ENCODE measurements around the gene BMPR1B. TPM values are rescaled to one million over a fixed set of nuclear protein-coding genes. Genes with fewer than 3 reads are reported as not detected.

The BMPR1B gene
- total RNA-seq, 1 experiment from 2014 or later, result 0.27 TPM

DNA sequence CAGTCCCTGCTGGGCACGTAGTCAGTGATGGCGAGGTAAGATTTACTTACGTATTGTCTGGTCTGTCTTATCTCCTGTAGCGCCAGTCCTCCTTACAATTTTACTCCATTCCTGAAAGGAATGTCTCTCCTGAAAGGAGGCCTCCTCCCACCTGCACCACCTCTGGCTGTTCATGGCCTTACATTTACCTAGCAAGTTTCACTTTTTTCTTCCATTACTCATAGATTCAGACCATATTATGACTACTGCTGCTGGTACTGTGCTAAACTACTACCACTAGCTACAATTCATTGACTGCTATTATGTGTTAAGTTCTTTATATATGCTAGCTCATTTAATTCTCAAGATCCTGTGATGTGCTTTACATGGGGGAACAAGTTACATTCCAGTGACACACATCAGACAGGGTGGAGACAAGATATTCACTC is 189.9 kb downstream of the BMPR1B start:
- no peak for DNase-seq (ENCODE audit: extremely low read depth, low read depth)

DNA sequence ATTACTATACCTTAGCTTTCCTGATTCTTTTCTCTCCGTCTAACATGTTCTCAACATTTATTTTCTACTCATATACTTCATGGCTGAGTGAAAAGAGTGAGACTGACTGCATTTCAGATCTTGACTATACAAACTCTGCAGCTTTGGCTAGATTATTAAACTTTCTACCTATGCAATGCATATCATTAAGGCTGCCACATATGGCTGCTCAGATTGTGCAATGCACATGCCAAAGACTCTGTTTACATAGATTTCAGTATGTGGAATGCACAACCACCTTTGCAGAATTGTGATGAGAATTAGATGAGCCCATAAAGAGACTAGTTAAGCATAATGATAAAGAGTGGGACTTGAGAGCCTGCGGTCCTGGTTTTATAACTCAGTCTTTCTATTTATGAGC is 196.5 kb downstream of the BMPR1B start:
- DNase-seq (ENCODE audit: extremely low read depth, low read depth), result no peak

DNA sequence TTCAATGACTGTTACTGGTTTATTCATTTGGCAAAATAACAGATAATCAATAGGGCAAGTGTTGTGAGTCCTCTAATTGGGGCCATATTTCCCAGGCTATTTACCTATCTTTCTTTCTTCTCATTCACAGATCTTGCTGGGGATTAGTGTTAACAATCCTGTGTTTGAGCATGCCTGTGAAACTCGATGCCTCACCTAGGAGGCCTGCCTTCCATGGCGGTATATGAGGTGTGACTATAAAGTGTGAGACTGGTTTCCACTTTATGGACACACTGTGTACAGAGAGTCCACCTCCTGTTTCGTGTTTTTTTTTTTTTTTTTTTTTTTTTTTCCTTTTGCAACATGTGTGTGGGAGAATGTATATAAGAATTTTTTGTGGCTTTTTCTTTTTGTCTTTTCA is 199.3 kb downstream of the BMPR1B start:
- DNase-seq (ENCODE audit: extremely low read depth, low read depth), result no peak

DNA sequence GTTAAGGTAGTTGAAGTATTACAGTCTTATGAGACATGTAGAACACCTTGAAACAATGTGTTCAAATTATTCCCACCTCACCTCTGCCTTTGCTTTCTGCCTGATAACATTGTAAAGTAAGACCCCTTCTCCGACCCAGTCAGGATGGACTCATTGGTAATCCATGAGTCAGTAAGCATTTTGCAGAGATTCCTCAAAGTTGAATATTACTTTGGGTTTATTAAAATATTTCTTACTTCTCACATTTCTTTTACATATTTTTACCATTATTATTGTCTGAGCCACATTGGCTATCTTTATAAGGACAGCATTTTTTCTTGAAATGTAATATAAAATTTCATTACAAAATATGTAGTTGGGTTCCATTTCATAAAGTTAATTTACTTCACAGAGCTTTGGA is 201.6 kb downstream of the BMPR1B start:
- DNase-seq (ENCODE audit: extremely low read depth, low read depth), result no peak

DNA sequence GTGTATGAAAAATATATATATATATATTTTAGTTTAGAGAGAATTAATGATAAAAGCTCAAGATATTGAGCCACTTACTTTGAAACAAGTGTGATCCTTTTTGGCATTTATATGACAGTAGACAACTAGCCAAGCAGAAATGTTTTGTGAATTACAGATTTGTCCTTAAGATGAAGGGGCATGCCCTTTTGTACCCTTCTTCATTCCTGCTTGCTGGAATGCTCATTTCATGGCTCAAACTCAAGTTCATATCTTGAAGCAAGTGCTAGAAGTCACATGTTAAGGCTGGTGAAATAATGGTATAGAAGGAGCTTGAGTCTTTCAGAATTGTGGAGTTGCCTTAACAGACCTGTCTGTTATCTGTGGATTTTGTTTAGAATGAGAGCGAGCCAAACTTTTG is 203.0 kb downstream of the BMPR1B start:
- no peak for DNase-seq (ENCODE audit: extremely low read depth, low read depth)

DNA sequence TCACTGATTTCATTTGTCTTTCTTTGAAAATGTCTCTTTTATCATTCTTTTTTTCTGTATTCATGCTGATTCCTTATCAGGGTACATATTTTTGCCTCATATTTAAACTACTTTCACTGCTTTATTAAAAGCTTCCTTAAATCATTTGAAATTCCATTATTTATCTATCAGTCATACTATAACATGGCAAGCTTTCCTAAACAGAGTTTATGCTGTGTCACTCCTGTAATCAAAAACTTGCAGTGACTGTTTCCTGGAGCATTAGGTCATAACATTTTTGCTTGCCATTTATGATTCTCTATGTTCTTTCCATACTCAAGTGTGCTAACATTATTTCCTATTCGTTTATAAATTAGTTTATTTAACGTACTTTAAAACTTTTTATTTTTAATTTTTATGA is 203.7 kb downstream of the BMPR1B start:
- no peak for DNase-seq (ENCODE audit: extremely low read depth, low read depth)

DNA sequence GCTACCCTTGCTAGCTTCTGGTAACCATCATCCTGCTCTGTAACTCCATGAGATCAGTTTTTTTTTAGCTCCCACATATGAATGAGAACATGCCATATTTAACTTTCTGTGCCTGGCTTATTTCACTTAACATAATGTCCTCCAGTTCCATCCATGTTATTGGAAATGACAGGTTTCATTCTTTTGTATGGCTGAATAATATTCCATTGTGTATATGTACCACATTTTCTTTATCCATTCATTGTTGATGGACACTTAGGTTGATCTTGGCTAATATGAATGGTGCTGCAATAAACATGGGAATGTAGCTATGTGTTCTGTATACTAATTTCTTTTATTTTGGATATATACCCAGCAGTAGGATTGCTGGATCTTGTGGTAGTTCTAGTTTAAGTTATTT is 204.7 kb downstream of the BMPR1B start:
- no peak for DNase-seq (ENCODE audit: extremely low read depth, low read depth)

DNA sequence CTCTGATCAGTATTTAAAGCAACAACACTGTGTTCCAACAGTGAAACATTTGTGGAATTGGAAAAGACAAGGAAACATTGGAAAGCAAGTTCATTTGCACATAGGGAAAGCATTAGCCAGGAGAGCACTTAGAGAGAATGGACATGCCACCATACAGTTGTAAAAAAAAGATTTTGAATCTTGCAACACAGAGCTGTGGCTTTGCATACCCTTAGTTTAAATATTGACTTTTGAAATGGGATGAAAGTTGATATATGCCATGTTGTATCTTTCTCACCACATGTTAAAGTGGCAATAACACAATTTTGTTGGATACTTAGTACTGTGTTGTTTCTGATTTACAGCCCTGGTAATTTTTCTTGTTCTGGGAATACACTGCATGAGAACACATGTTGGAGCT is 208.1 kb downstream of the BMPR1B start:
- DNase-seq (ENCODE audit: extremely low read depth, low read depth), result no peak

DNA sequence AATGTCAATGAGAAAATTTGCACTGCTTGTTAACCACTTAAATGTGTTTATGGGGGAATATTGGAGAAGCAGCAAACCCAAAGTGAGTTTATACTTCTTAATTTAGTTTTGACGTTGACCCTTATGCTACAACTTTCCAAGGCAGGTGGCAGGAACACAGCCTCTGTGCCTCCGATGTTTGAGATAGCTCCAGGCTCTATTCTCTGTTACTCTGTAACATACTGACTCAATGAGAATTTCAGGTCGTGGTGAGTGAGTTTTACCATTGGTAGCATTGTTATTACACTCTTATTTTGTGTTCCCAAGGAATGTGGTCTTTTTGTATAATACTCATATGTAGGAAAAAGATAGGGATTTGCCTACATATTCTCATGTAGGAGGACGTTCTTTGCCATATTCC is 210.7 kb downstream of the BMPR1B start:
- no peak for DNase-seq (ENCODE audit: extremely low read depth, low read depth)

DNA sequence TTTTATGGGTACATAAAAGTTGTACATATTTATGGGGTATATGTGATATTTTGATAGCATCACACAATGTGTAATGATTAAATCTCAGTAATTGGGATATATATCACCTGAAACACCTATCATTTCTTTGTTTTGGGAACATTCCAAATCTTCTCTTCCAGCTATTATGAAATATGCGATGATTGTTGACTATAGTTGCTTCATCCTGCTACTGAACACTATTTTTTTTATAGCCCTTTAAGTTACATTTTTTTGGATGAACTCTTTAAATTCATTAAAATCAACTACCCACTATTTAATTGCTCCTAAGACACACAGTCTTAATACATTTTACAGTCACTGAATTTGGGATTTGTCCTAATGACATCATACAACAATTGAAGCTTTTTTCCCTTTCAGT is 212.9 kb downstream of the BMPR1B start:
- no peak for DNase-seq (ENCODE audit: extremely low read depth, low read depth)

DNA sequence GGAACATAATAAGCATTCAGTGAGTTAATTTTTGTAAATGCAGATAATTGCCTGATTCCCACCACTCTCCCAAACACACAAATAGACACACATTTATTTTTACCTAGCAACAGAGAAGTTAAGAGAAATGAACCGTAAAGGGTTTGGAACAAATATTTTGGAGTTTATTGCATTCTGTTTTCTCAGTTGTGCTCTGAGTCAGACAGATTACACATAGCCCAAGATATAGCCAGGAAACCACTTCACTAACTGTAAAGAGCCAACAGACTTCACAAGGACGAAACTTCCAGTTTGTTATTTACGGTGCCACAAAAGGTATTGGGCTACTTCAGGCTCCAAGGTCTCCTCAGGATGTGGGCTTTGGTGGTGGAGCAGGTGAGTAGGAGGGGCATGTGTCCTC is 217.0 kb downstream of the BMPR1B start:
- no peak for DNase-seq (ENCODE audit: extremely low read depth, low read depth)

DNA sequence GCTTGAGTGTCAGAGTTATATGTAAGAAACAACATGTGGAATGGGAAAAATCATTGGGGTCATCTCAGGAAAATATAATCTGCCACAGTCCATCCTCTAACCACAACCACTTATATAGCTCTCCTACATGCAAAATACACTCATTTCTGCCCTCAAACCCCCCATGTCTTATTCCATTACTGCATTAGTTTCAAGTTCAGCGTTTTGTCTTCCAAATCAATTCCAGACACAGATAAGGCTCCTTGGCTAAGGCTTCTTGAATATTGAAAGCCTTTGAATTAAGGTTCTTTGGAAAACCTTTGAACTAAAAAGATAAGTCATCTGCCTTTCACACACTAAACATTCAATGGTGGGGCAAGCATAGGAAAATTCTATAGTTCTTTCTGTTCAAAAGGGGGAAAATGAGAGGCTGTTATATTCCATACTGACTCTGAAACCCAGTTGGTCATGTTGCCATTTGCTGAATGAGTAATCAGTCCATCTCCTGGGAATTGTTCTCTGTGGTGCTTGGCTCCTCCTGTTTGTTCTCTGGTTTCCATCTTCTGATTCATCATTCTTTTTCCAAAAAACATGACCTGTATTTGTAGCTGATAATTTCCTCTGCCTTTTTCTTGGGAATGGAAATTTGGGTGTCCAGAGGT is 218.7 kb downstream of the BMPR1B start:
- DNase-seq (ENCODE audit: extremely low read depth, low read depth), result no peak

DNA sequence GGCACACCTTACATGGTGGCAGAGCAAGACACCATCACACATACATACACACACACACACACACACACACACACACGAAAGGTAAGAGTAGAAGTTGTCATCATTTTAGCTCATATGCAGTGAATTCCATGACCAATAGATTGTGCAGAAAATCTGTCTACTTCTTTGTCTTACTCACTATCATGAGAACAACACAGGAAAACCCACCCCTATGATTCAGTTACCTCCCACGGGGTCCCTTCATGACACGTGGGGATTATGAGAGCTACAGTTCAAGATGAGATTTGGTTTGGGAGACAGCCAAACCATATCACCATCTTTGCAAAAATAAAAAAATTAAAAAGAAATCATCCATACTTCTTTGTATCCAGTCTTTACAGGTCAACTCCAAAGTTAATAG is 221.1 kb downstream of the BMPR1B start:
- no peak for DNase-seq (ENCODE audit: extremely low read depth, low read depth)

DNA sequence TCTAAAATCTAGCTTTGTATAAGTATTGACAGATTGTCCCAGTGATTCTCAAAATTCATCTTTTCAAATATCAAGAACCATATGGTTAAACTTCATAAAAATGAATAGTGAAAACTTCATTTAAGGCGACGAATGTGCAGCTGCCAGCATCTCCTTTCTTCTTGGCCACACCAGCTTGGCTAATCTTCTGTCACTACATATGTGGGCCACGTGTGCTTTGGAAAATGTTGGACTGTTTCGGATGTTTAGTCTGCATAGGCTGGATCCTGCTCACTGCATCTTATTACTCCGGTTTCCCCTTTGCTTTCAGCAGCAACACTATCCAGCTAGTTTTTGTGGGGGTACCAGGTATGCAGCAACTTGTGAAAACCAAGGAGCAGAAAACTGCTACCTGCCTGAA is 221.9 kb downstream of the BMPR1B start:
- DNase-seq (ENCODE audit: extremely low read depth, low read depth), result no peak

DNA sequence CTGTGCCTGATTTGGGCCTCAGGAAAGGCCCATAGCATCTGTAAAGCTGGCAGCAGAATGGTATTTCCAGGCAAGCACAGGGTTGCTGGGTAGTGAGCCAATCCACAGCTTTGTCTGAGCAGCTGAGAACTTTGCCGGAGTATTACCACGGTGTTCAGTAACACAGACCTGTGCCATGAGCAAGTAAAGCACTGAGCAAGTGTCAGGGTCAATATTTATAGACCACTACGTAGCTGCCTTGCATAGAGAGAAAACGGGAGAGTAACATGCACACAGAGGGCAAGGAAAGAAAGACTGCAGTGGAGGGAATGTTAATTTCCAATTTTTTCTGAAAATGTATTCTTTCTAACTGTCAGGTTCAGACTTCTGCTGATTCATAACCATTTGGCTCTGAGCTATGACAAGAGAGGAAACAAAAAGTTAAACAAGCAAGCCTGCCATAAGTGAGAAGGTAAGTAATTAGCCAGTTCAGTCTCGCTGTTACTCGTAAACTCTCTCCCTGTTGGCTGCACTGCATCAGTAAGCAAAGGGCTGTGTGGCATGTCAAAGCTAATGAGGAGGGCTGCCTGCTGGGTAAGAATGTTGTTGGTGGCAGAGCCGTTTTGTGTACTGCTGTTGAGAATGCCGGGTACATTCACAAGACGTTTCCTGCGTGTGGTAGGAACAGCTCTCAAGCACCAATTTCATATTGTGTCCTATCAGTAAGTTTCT is 238.1 kb downstream of the BMPR1B start:
- no peak for DNase-seq (ENCODE audit: extremely low read depth, low read depth)

DNA sequence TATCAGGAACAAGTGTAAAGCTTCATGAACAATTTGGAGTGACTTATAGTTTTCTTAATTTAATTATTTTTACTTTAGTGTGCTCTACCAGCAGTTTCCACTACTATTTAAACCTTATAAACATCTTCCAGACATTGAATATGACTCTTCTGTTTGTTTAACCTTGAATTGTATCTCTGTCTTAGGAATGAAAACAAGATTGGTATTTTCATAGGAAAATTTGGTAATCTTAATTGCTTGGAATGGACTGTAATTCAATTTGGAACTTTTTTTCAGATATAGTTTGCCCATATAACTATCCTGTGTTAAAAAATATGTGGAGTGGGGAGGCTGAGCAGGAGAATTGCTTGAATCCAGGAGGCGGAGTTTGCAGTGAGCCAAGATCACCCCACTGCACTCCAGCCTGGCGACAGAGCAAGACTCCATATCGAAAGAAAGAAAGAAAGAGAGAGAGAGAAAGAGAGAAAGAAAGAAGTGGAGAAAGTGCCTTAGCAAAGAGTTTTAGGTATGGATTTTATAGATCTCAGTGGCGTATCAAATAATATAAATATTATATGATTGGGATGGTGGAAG is 242.4 kb downstream of the BMPR1B start:
- no peak for DNase-seq (ENCODE audit: extremely low read depth, low read depth)

DNA sequence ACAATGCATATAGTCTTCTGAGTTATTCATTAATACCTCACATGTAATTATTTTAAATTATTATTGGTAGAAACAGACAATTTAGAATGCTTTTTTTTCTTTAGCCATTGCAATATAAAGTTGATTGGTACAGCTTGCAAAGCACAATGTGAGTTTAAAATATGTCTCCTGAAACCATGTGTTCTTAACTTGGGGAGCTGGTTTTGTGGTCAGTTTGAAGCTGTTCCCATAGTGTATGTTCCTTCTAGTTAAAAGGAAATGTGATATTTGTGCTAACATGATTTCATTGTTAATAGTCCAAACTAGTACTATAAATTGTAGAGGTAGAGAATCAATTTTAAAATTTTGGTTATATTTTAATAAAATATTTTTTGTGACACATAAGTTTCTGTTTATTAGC is 247.2 kb downstream of the BMPR1B start:
- DNase-seq (ENCODE audit: extremely low read depth, low read depth), result no peak

DNA sequence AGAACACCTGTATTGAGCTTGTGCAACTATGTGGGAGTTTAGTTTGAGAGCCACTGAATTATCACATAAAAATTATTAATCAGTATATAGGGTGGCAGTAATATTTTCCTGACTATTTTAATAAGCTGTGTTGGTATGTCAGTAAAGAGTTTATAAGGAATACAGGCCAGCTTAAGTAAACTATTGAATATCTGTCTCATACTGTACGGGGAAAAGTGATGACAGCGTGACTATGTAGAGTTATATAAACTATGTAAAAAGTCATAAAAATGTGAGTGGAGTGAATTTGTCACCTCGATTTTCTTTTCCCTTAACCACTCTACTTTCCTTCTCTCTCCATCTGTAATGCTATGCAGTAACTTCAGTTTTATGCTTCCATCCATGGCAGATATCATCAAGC is 250.2 kb downstream of the BMPR1B start:
- DNase-seq (ENCODE audit: extremely low read depth, low read depth), result no peak

DNA sequence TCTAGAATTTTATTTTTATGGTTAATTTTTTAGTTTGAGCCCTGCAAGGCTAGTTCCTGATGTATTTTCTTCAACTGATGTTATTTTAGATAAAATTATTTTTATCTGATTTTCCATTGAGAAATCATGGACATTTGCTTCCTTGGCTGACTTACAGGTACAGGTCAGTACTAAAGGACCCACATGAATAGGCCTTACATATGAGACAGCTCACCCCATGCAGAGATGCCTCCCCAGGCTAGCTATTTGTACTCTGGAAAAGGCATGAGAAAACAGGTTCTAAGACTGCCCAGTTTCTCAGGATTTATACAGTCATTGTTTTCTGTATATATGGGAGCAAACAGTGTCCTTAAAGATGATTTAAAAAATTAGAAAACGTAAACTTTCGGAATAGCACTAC is 255.5 kb downstream of the BMPR1B start:
- DNase-seq (ENCODE audit: extremely low read depth, low read depth), result no peak

DNA sequence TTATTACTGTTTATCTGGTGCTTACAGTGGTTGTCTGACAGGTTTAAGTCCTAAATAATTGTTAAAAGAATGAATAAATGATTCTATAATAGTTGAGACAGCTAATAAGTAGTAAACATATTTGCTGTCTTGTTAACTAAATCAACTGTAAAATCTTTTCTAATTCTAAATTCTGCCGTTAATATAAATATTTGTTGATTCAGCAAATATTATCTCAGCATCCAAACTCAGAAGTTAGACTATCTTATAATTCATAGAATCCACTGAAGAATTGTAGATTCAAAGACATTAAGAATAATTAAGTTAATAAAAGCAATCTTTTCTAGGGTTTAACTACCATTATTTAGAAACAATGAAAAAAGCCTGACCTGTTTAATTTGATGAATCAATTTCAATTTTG is 256.3 kb downstream of the BMPR1B start:
- no peak for DNase-seq (ENCODE audit: extremely low read depth, low read depth)

DNA sequence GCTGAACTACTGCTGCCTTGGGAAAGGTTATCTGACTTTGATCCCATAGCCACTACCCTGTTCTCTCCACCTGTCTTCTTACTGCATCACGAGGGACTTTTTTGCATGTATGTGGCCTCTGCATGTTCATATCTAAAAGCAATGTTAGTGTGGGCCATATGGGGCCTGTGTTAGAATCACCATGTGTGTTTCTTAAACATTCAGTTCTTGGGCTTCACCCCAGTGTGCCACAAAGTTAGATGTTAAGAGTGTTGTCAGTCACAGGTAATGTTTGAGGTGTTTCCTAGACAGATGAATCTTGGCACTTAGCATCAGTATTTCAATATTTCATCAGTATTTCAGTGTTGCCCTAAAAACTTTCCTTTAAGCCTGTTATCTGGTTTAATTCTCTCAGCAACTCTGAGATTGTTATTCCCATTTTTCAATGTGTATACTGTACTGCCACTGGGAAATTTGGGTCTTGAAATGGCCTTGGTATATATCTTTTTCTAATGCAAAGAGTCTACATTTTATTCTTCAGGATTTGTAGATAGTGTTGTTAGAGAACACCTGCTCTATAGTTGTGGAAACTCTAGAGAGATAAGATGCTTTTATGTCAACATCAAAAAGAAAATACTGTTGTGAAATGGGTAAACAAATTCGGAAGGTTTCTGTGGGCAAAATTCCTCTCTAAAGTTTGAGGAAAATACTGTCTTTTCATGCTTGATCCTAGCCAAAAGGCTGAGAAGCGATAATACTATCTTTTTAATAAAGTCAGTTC is 259.7 kb downstream of the BMPR1B start:
- no peak for DNase-seq (ENCODE audit: extremely low read depth, low read depth)

DNA sequence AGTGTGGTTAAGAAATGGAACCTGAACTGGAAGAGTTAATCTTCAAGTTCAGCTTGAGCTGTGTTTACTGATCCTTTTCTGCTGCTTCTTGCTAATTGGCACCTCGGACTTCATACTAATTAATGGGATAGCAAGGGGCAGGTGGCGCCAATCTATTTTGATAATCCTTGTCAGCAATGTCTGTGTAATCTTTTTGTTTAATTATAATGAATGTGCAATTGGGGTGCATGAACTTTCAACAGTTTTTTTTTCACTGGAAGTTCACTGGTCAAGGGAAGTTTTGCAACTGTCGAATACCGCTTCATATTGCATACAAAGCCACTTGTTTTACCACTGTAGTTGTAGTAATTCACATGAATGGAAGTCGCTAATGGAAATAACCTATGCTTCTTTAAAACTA is 261.0 kb downstream of the BMPR1B start:
- no peak for DNase-seq (ENCODE audit: extremely low read depth, low read depth)
